KMS-11 (cell line): ENCODE data around the gene DHRS1.

Source experiments
- H2AFZ ChIP-seq: fragments of 200-600 bp; sonication (generic); 2 replicates; pipeline ENCODE4 v1.6.1; 2016; ENCODE audit warnings: antibody characterized with exemption, mixed run types, low read depth
- H3K27ac ChIP-seq: fragments of 200-600 bp; sonication (generic); 2 replicates; pipeline ENCODE4 v1.6.1; 2016; ENCODE audit warnings: mild to moderate bottlenecking, mixed run types
- H3K27me3 ChIP-seq: fragments of 200-600 bp; sonication (generic); 2 replicates; pipeline ENCODE4 v1.6.1; 2017; ENCODE audit warnings: mild to moderate bottlenecking, low read depth, mixed run types, moderate library complexity; ENCODE audit not compliant: insufficient read depth
- H3K36me3 ChIP-seq: fragments of 200-600 bp; sonication (generic); 2 replicates; pipeline ENCODE4 v1.6.1; 2017; ENCODE audit warnings: mild to moderate bottlenecking, mixed run types; ENCODE audit not compliant: insufficient read depth
- H3K4me1 ChIP-seq: fragments of 200-600 bp; sonication (generic); 2 replicates; pipeline ENCODE4 v1.6.1; 2016; ENCODE audit warnings: mild to moderate bottlenecking, low read depth, mixed run types; ENCODE audit not compliant: poor library complexity, severe bottlenecking
- H3K4me2 ChIP-seq: fragments of 200-600 bp; sonication (generic); 2 replicates; pipeline ENCODE4 v1.7.0; 2016; ENCODE audit warnings: mild to moderate bottlenecking, mixed run types
- H3K4me3 ChIP-seq: fragments of 200-600 bp; sonication (generic); IDR thresholded peaks from 2 replicates; pipeline ENCODE4 v1.6.1; 2017; ENCODE audit warnings: low read depth, low read length, mixed read lengths; ENCODE audit not compliant: insufficient read depth
- H3K79me2 ChIP-seq: fragments of 200-600 bp; sonication (generic); 2 replicates; pipeline ENCODE4 v1.6.1; 2016; ENCODE audit warnings: low read depth, mixed run types; ENCODE audit not compliant: insufficient read depth
- H3K9ac ChIP-seq: fragments of 200-600 bp; sonication (generic); 2 replicates; pipeline ENCODE4 v1.6.1; 2016; ENCODE audit warnings: mild to moderate bottlenecking, mixed run types
- H4K20me1 ChIP-seq: fragments of 200-600 bp; sonication (generic); 2 replicates; pipeline ENCODE4 v1.6.1; 2016; ENCODE audit warnings: mild to moderate bottlenecking, mixed run types; ENCODE audit not compliant: insufficient read depth
- TF ChIP-seq, protein P1 (sequence below): fragments of 200-600 bp; sonication (generic); conservative IDR thresholded peaks from 2 replicates; pipeline ENCODE4 v1.6.1; 2017; ENCODE audit warnings: low read depth, mild to moderate bottlenecking, antibody characterized with exemption, low read length, moderate library complexity, mixed read lengths

Gene DHRS1

DNA sequence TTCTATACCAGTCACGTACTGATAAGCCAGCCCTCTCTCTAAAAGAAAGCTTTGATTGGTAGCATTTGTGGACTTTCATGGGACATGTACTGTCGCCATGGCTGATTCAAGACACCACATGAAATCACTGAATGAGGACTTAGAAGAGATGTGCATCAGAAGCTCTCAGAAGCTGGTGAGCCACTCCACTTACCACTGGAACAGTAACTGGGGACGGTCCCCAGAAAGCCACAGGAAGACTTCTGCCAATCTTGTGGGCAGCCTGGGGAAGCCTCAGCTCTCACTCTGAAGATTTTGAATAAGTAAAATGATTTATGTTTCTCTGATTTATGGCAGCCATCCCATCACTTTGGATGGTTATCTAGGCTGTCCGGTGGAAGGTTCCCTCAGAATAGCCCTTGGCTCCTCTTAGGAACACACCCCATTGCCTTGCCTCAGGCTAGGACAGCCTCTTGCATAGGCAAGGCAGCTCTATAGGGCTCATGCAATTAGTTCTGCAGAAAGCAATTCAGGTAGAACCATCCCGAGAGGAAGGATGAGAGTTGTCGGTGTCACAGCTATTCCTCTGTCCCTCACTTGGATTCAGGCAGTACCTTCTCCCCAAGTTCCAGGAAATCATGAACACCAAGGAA, 9.8 kb downstream of the DHRS1 start:
- H3K79me2 ChIP-seq = no peaks in the 10 kb centered on the region
- H2AFZ ChIP-seq = no peak overlapping the region
- no peaks in the 10 kb centered on the region for H3K4me1 ChIP-seq
- H3K27ac ChIP-seq = no peak overlapping the region
- H3K9ac ChIP-seq = no peak overlapping the region
- H4K20me1 ChIP-seq = no peaks in the 10 kb centered on the region
- TF ChIP-seq, protein P1, sequence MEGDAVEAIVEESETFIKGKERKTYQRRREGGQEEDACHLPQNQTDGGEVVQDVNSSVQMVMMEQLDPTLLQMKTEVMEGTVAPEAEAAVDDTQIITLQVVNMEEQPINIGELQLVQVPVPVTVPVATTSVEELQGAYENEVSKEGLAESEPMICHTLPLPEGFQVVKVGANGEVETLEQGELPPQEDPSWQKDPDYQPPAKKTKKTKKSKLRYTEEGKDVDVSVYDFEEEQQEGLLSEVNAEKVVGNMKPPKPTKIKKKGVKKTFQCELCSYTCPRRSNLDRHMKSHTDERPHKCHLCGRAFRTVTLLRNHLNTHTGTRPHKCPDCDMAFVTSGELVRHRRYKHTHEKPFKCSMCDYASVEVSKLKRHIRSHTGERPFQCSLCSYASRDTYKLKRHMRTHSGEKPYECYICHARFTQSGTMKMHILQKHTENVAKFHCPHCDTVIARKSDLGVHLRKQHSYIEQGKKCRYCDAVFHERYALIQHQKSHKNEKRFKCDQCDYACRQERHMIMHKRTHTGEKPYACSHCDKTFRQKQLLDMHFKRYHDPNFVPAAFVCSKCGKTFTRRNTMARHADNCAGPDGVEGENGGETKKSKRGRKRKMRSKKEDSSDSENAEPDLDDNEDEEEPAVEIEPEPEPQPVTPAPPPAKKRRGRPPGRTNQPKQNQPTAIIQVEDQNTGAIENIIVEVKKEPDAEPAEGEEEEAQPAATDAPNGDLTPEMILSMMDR = no peak
- no peaks in the 10 kb centered on the region for H3K36me3 ChIP-seq
- H3K4me3 ChIP-seq = no peak overlapping the region
- H3K27me3 ChIP-seq = no peaks in the 10 kb centered on the region
- no peak overlapping the region for H3K4me2 ChIP-seq

DNA sequence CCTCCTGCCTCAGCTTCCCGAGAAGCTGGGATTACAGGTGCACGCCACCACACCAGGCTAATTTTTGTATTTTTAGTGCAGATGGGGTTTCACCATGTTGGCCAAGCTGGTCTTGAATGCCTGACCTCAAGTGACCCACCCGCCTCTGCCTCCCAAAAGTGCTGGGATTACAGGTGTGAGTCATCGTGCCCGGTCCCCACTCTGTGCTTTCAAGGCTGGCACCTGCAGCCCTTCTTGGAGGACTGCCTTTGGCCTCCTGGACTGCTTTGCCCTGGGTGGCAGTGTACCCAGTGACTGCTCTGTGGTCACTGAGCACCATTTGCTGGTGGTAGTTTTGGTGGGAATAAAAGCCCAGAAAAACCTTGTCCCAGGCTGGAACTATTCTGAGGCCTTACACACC, 12.6 kb downstream of the DHRS1 start:
- Histone ChIP-seq H2AFZ (no peak overlapping the region), H4K20me1 (no peaks in the 10 kb centered on the region), H3K36me3 (no peaks in the 10 kb centered on the region), H3K27ac (no peak overlapping the region), H3K4me3 (no peak overlapping the region), H3K9ac (no peak overlapping the region), H3K4me2 (no peak overlapping the region), H3K79me2 (no peaks in the 10 kb centered on the region), H3K4me1 (no peaks in the 10 kb centered on the region), H3K27me3 (no peaks in the 10 kb centered on the region)
- TF ChIP-seq, protein P1 = no peak

DNA sequence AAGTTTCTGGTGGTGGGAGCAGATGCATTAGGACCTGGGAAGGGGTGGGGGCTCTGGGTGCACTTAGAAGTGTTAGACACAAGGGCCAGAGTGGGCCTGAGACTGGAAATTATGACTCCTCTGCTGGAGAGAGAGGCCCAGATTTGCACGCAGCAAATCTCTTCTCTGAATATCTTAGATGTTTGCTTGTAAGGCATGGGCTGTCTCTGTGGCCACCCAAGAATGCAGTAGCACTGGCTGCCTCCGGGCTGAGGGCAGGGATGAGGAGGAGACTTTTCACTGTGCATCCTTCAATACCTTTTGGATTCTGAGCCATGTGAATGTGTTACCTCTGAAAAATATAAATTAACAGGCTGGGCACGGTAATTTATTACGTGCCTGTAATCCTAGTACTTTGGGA, 14.2 kb downstream of the DHRS1 start:
- Histone ChIP-seq H4K20me1 (no peaks in the 10 kb centered on the region), H3K4me1 (no peaks in the 10 kb centered on the region), H3K27me3 (no peaks in the 10 kb centered on the region), H3K9ac (no peak overlapping the region), H3K4me2 (no peak overlapping the region), H3K36me3 (no peaks in the 10 kb centered on the region), H3K79me2 (no peaks in the 10 kb centered on the region), H3K27ac (no peak overlapping the region), H3K4me3 (no peak overlapping the region), H2AFZ (no peak overlapping the region)
- TF ChIP-seq, protein P1 = no peak

DNA sequence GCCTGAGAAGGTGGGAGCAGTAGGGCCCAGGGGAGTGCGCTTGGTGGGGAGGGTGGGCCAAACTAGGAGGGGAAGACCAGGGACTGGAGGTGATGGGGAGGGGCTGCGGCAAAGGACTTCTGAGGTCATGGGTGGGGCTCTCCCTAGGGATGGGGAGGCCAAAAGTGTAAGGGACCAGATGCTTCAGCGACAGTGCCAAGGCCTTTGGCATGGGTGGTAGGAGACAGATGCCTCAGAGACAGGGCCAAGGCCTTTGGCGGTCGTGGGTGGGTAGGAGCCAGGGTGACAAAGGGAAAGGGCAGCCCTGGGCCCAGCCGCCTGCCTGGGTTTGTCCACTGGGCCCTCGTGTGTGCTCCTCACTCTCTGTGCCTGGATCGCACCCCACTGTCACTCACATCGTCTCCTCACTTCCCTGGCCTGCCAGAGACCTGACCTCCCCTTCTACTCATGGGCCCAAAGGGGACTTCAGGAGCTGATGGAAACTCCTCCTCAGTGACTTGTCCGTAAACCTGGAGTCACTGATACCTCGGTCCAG, 15.0 kb downstream of the DHRS1 start:
- H3K79me2 ChIP-seq = no peaks in the 10 kb centered on the region
- H3K4me2 ChIP-seq = no peak overlapping the region
- H3K36me3 ChIP-seq = no peaks in the 10 kb centered on the region
- no peaks in the 10 kb centered on the region for H4K20me1 ChIP-seq
- H3K9ac ChIP-seq = no peak overlapping the region
- H3K27ac ChIP-seq = no peak overlapping the region
- no peak overlapping the region for H2AFZ ChIP-seq
- H3K27me3 ChIP-seq = no peaks in the 10 kb centered on the region
- TF ChIP-seq, protein P1 = no peak
- no peaks in the 10 kb centered on the region for H3K4me1 ChIP-seq
- H3K4me3 ChIP-seq = no peak overlapping the region
